Smooth muscle cell of the coronary artery (primary cell): ENCODE data around the gene PPP1R36. TPM values are rescaled to one million over a fixed set of nuclear protein-coding genes. Genes with fewer than 3 reads are reported as not detected.

Experiments used
- total RNA-seq: library from RNA; depleted of rRNA; stranded (reverse); fragments of >200 nt; gene quantifications from 2 replicates; pipeline ENCODE4 v1.2.3, GENCODE V29; 2014; ENCODE audit warnings: low replicate concordance

PPP1R36 gene
- total RNA-seq: 0.53 and 0.82 TPM in 2 replicates

GRCh38 chr14:64549791-64550620 lies at the start of gene PPP1R36:
TSS of gene PPP1R36 (plus strand) at chr14:64549961. CDS start at chr14:64549998, 37 bp downstream.

GRCh38 chr14:64503434-64504309 lies 46.1 kb upstream of the PPP1R36 start, which contains the start of gene ZBTB25:
TSS of gene ZBTB25 (minus strand) at chr14:64503838. CDS start at chr14:64490533, 13,305 bp downstream.

GRCh38 chr14:64504310-64504896 lies 45.4 kb upstream of the PPP1R36 start, which contains the start of gene ZBTB1:
TSS of gene ZBTB1 (plus strand) at chr14:64504770. CDS start at chr14:64521505, 16,735 bp downstream.

GRCh38 chr14:64540208-64541202 lies 9.3 kb upstream of the PPP1R36 start, which contains the start of gene HSPA2:
TSS of gene HSPA2 (plus strand) at chr14:64540741. CDS start at chr14:64540850, 109 bp downstream.

Other genes starting within 250 kb of the PPP1R36 start
- 38.9 and 41.8 TPM in 2 replicates for gene MTHFD1, start 161.6 kb upstream of the PPP1R36 start, total RNA-seq
- gene AKAP5, start 84.5 kb upstream of the PPP1R36 start, total RNA-seq: 0.12 and 1.2 TPM in 2 replicates
- 2.9 and 3.5 TPM in 2 replicates for gene ZBTB25, start 46.1 kb upstream of the PPP1R36 start, total RNA-seq
- gene ZBTB1, start 45.2 kb upstream of the PPP1R36 start, total RNA-seq: 23.3 and 28.3 TPM in 2 replicates
- 2.9 and 5.4 TPM in 2 replicates for gene HSPA2, start 9.2 kb upstream of the PPP1R36 start, total RNA-seq
- gene PLEKHG3, start 154.5 kb downstream of the PPP1R36 start, total RNA-seq: 6.2 and 6.3 TPM in 2 replicates